K562 (cell line): Measurements from ENCODE around the gene KHDC1. TPM values are rescaled to one million over a fixed set of nuclear protein-coding genes. Genes with fewer than 3 reads are reported as not detected.
A peak's percentile ranks its signal among the peaks of the same experiment; 100 is the strongest.

Experiments used
- CHAMP1 ChIP-seq: fragments of 450-650 bp; IDR thresholded peaks from 2 replicates; pipeline ENCODE4 v1.6.1; 2016; ENCODE audit warnings: mild to moderate bottlenecking
- CTCF ChIP-seq, 3 experiments: IDR thresholded peaks in 2 of 3; conservative IDR thresholded peaks in 1 of 3; 2 replicates each; pipeline ENCODE4 v1.5.1; 2011 to 2012; ENCODE audit warnings: low read length in 3 of 3, mild to moderate bottlenecking in 3 of 3, control low read depth in 2 of 3, improper control_type of control experiment in 1 of 3, inconsistent platforms in 1 of 3, low read depth in 1 of 3, mixed read lengths in 1 of 3, moderate library complexity in 1 of 3; ENCODE audit not compliant: insufficient read depth in 2 of 3
- HMBOX1 ChIP-seq: sonication (generic); IDR thresholded peaks from 2 replicates; pipeline ENCODE4 v1.6.1; 2016
- NR2C1 ChIP-seq, 2 experiments: fragments of 450-650 bp; IDR thresholded peaks; 2 replicates each; pipeline ENCODE4 v1.6.1; 2017; ENCODE audit warnings: mild to moderate bottlenecking in 2 of 2, antibody characterized with exemption in 1 of 2, inconsistent platforms in 1 of 2, missing compliant biosample characterization in 1 of 2, missing genetic modification characterization in 1 of 2
- POLR2A ChIP-seq: fragments of 450-650 bp; conservative IDR thresholded peaks from 2 replicates; pipeline ENCODE4 v1.6.1; 2016
- POLR2G ChIP-seq: fragments of 200-400 bp; formaldehyde crosslinking; IDR thresholded peaks from 2 replicates; pipeline ENCODE4 v1.6.1; 2017; ENCODE audit warnings: low read depth, mild to moderate bottlenecking, antibody characterized with exemption, low read length, moderate library complexity
- TFAP4 ChIP-seq: sonication (generic); formaldehyde crosslinking; IDR thresholded peaks from 2 replicates; pipeline ENCODE4 v1.8.0; 2022; ENCODE audit warnings: missing genetic modification reagents, mild to moderate bottlenecking, moderate library complexity, borderline replicate concordance
- UBTF ChIP-seq, 2 experiments: IDR thresholded peaks; 2 replicates each; pipeline ENCODE4 v1.6.1; 2012; ENCODE audit warnings: improper control_type of control experiment in 2 of 2, low read depth in 2 of 2, low read length in 2 of 2, borderline replicate concordance in 1 of 2
- ZNF165 ChIP-seq: fragments of 250-450 bp; sonication (Bioruptor Pico); IDR thresholded peaks from 2 replicates; pipeline ENCODE4 v1.4.0; 2020; ENCODE audit warnings: borderline replicate concordance
- polyA plus RNA-seq, 8 experiments: library from polyadenylated mRNA; depleted of rRNA in 4 of 8; stranded (reverse) in 5 of 8; unstranded in 3 of 8; fragments of >200 nt; fragmentation: Nextera tagmentation in 2 of 8; fragmentation: Illumina TruSeq in 1 of 8; extraction: Ambion mirVana in 2 of 8; extraction: Trizol in 1 of 8; gene quantifications; 2 replicates each; pipeline versions ENCODE4 v1.2.1 to v1.2.3, GENCODE V29; 2011 to 2014; ENCODE audit warnings: inconsistent platforms in 1 of 8, missing spikeins in 1 of 8
- total RNA-seq, 7 experiments: library from RNA; depleted of rRNA in 6 of 7; stranded (reverse); fragments of >200 nt in 6 of 7; fragmentation: Illumina TruSeq in 2 of 7; extraction: Trizol in 2 of 7; gene quantifications; 2 replicates each; pipeline versions ENCODE4 v1.2.1 to v1.2.3, GENCODE V29; 2011 to 2021; ENCODE audit warnings: low replicate concordance in 1 of 7

The KHDC1 gene
- total and polyA plus RNA-seq, 9 of the 15 experiments (the other 6 are each of a cell fraction or from before 2014, with no cell fraction given) = 2.5 to 19.5 (median 8.0) TPM

- TF ChIP-seq HMBOX1 (no peak), CHAMP1 (no peak), ZNF165 (CRISPR knock-in tag) (no peak), NR2C1 (IDR thresholded peaks at IDR 0.05) (no peak), NR2C1 (tag; IDR thresholded peaks at IDR 0.05) (no peak), UBTF (IDR thresholded peaks at IDR 0.05; ENCODE audit: borderline replicate concordance in 1 of 2, low read depth in 2 of 2, low read length in 2 of 2) (no peak), POLR2A (peak; percentile 59), TFAP4 (CRISPR knock-in tag) (peak; percentile 40; the same call in 1 of the 2 replicates), CTCF (IDR thresholded peaks at IDR 0.05 in 2 of 3, conservative IDR thresholded peaks at IDR 0.05 in 1 of 3; ENCODE audit: insufficient read depth in 2 of 3, low read depth in 1 of 3, low read length in 3 of 3) (peak in 2 of 3 experiments; percentile 3 to 8; a peak in 1 of 6 replicates), POLR2G (peak; percentile 86)
These were observed at the start of gene KHDC1 (continued) for GRCh38 chr6:73262671-73263569.
